Kidney (tissue), 14 donors: ENCODE measurements around the gene SGSM2. TPM values are rescaled to one million over a fixed set of nuclear protein-coding genes. Genes with fewer than 3 reads are reported as not detected.

Experiments
- DNase-seq, 5 donors: peaks; one replicate each; pipeline ENCODE4 v3.0.0-alpha.2; 2013 to 2020
- FAIRE-seq: peaks from 2 replicates; lab custom pipeline; 2012; peaks lifted over from hg19 to GRCh38; lab: Jason Lieb, UNC
- H3K27ac ChIP-seq, 2 donors: one replicate each; pipeline ENCODE4 v1.7.0; 2013; ENCODE audit warnings: low read depth in 2 of 2, low read length in 2 of 2, inconsistent platforms in 1 of 2
- H3K27me3 ChIP-seq: one replicate; pipeline ENCODE4 v1.7.1; 2013; ENCODE audit warnings: low read length, inconsistent platforms; ENCODE audit not compliant: control insufficient read depth, insufficient read depth
- H3K36me3 ChIP-seq, 3 donors: one replicate each; pipeline versions ENCODE4 v1.7.0 to v1.7.1; 2013; ENCODE audit warnings: low read length in 3 of 3, control low read depth in 1 of 3, inconsistent platforms in 1 of 3; ENCODE audit not compliant: insufficient read depth in 3 of 3, control insufficient read depth in 2 of 3
- H3K4me1 ChIP-seq, 3 donors: one replicate each; pipeline versions ENCODE4 v1.7.0 to v1.7.1; 2013; ENCODE audit warnings: low read length in 3 of 3, inconsistent platforms in 1 of 3, low read depth in 1 of 3; ENCODE audit not compliant: control insufficient read depth in 2 of 3, insufficient read depth in 2 of 3
- H3K4me3 ChIP-seq, 3 donors: one replicate each; pipeline versions ENCODE4 v1.7.0 to v1.8.1; 2013; ENCODE audit warnings: low read length in 3 of 3, control low read depth in 1 of 3, inconsistent platforms in 1 of 3
- H3K9ac ChIP-seq, 3 donors: one replicate each; pipeline versions ENCODE4 v1.7.0 to v1.7.1; 2013; ENCODE audit warnings: low read length in 3 of 3, control low read depth in 1 of 3, inconsistent platforms in 1 of 3
- H3K9me3 ChIP-seq, 3 donors: one replicate each; pipeline versions ENCODE4 v1.7.0 to v1.7.1; 2013; ENCODE audit warnings: low read length in 3 of 3, control low read depth in 1 of 3, inconsistent platforms in 1 of 3; ENCODE audit not compliant: control insufficient read depth in 2 of 3, insufficient read depth in 1 of 3
- CTCF ChIP-seq: IDR thresholded peaks from 3 replicates; pipeline ENCODE4 v1.5.1; 2012; ENCODE audit warnings: mild to moderate bottlenecking, moderate library complexity, borderline replicate concordance; ENCODE audit not compliant: insufficient read depth; ENCODE audit errors: extremely low read depth
- intact Hi-C: fragments of 100-400 bp; cut with DNase I; formaldehyde crosslinking; loops from one replicate; pipeline ENCODE4 v1.11.1; 2022
- polyA plus RNA-seq: library from polyadenylated mRNA; stranded (reverse); fragments of 350-450 nt; fragmentation: Illumina TruSeq; extraction: RNeasy Lipid Tissue Mini Kit (QIAGEN cat#74804); gene quantifications from one replicate; pipeline ENCODE4 v1.2.3, GENCODE V29; 2014; ENCODE audit warnings: low read depth, low replicate concordance; ENCODE audit not compliant: insufficient read depth
- total RNA-seq: library from RNA; stranded (reverse); fragmentation: NEBNext Ultra II Directional; extraction: Animal tissue kit (Norgen Biotek cat#: 25700); gene quantifications from one replicate; pipeline ENCODE4 v1.2.1, GENCODE V29; 2021
- donor health status: control.
- donor health status: control.
- donor health status: control.
- donor health status: control.
- donor health status: control.
- donor health status: DM: yes; HTN: yes; CAD: no.
- donor health status: Normal renal cell carcinoma (clear cell type).

The SGSM2 gene
- total and polyA plus RNA-seq, 2 donors from 2014 or later = 33.7 to 58.0 TPM

DNA sequence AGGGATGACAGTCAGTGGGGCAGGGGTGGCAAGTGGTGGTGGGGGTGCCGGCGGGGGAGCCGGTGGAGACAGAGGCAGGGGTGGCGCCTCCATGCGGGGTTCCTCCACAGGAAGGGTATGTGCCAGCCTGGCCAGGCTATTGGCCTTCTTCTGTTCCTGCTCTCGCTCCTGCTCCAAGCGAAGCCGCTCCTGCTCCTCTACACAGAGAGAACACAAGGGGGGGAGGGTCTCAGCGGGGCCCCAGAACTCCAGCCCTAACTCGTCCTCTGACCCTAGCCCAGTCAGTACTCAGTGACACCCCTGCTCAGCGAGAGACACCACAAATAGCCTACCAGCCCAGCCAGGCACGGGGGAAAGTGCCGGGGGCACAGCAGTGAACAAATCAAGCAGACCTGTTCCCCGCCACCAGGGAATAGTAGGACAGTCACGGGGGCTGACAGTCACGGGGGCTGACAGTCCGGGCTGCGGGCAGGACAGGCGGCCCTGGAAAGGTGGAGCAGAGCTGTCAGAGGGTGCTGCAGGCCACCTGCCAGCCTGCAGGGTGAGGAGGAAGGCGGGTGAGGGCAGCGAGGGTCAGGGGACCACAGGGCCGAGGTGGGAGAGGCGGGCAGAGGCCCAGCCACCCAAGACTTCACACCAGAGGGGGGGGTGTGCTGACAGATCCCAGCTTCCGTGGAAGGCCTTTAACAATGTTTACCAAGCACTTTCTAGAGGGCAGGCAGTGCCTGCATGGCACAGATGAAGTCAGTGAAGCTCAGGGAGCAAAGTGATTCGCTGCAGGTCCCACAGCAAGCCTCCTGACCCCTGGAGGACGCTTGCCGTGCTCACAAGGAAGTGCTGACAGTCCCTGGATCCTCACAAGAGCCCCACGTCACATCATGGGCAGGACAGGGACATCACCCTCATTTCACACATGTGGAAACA, 58.2 kb downstream of the SGSM2 start:
- peak overlapping the region in 2 of 3 donors; percentile 76 to 80 for H3K9ac ChIP-seq
- no peaks in the 10 kb centered on the region for H3K9me3 ChIP-seq
- FAIRE-seq (no peak), DNase-seq (peak in 2 of 5 donors; percentile 67 to 84)
- intact Hi-C loops = no loop called here
- H3K36me3 ChIP-seq = no peaks in the 10 kb centered on the region
- H3K27me3 ChIP-seq = no peaks in the 10 kb centered on the region
- TF ChIP-seq CTCF = no peak
- H3K27ac ChIP-seq = peak overlapping the region; percentile 97 to 100
- peaks cover 9 to 51% (median 48%) of the 10 kb centered on the region in 3 donors for H3K4me1 ChIP-seq
- H3K4me3 ChIP-seq = peak overlapping the region in 2 of 3 donors; percentile 48 to 53

DNA sequence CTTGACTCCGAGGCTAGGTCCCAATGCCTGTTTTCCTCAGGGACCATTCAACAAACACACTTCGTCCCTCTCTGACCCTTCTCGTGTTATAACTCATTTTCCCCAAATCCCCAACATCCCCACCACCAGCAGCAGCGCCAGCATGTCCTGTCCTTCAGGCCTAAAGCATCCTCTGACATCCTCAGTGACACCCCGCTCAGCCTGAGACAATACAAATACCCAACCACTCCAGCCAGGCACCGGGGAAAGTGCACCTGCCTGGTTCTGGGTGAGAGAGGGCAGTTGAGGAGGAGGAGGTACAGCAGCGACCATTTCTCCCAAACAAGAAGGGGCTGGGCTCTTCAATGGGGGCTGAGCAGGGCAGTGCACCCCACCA, 58.9 kb downstream of the SGSM2 start:
- Histone ChIP-seq H3K27ac (peak overlapping the region; percentile 97 to 100), H3K9me3 (no peaks in the 10 kb centered on the region), H3K4me1 (peaks cover 9 to 51% (median 48%) of the 10 kb centered on the region in 3 donors), H3K4me3 (peak overlapping the region in 2 of 3 donors; percentile 48 to 53), H3K36me3 (no peaks in the 10 kb centered on the region), H3K27me3 (no peaks in the 10 kb centered on the region), H3K9ac (peak overlapping the region in 2 of 3 donors; percentile 76 to 80)
- no peak for FAIRE-seq
- TF ChIP-seq CTCF = no peak
- intact Hi-C loops = no loop called here
- no peak for DNase-seq

DNA sequence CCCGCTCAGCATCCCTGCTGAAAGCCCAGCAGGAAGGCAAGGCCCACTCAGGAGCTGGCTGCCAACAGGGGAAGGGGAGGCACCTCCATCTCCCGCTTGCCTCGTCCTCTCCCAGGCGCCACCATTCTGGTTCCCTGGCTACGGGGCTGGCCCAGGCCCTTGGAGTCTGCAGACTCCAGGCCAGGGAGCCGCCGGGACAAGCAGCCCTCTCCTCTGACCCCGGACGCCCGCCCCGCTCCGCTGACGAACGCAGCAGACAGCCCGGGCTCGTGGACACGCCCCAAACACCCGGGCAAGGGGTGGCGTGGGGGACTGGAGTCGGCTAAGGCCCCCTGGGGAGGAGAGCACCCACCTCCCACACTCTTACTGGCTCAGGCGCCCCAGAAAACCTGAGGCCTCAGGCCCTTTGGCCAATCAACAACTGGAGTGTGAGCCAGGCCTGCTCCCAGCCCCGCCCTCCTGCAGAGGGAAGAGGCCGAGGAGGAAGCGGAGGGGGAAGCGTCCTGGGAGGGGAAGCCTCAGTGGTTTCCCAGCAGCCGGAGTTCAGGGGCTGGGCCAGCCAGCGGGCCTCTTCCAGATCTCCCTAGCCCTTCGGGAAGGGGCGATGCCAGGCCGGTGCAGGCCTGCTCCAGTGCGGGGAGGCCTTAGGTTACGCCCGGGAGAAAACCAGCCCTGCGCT, 59.4 kb downstream of the SGSM2 start:
- Histone ChIP-seq H3K4me1 (peaks cover 9 to 47% (median 43%) of the 10 kb centered on the region in 3 donors), H3K4me3 (peak overlapping the region in 2 of 3 donors; percentile 48 to 53), H3K36me3 (no peaks in the 10 kb centered on the region), H3K27me3 (no peaks in the 10 kb centered on the region), H3K9ac (peak overlapping the region in 2 of 3 donors; percentile 76 to 80), H3K9me3 (no peaks in the 10 kb centered on the region), H3K27ac (peak overlapping the region; percentile 97 to 100)
- peak; percentile 92 for FAIRE-seq
- peak; percentile 96 to 99 (median 97) for DNase-seq
- intact Hi-C loops = no loop called here
- TF ChIP-seq CTCF = no peak
